Smooth muscle cell (in vitro differentiated cells): ENCODE data around the gene HOXA5. TPM values are rescaled to one million over a fixed set of nuclear protein-coding genes. Genes with fewer than 3 reads are reported as not detected.
A peak's percentile ranks its signal among the peaks of the same experiment; 100 is the strongest.

Experiments used
- DNase-seq: peaks from one replicate; lab custom pipeline; 2025; ENCODE audit not compliant: unreplicated experiment; lab: John Stamatoyannopoulos, UW
- H2AFZ ChIP-seq: fragments of 200-600 bp; sonication (generic); 2 replicates; pipeline ENCODE4 v1.6.0; 2016; ENCODE audit warnings: antibody characterized with exemption, low read depth, mild to moderate bottlenecking
- H3F3A ChIP-seq: fragments of 200-600 bp; sonication (generic); 2 replicates; pipeline ENCODE4 v1.6.0; 2017; ENCODE audit warnings: antibody characterized with exemption, low read depth
- H3K27ac ChIP-seq: fragments of 200-600 bp; sonication (generic); 2 replicates; pipeline ENCODE4 v1.5.1; 2016; ENCODE audit warnings: low read depth, mild to moderate bottlenecking
- H3K27me3 ChIP-seq: fragments of 200-600 bp; sonication (generic); 2 replicates; pipeline ENCODE4 v1.6.1; 2016; ENCODE audit warnings: low read depth, mild to moderate bottlenecking
- H3K36me3 ChIP-seq: fragments of 200-600 bp; sonication (generic); 2 replicates; pipeline ENCODE4 v1.5.1; 2016; ENCODE audit warnings: low read depth
- H3K4me1 ChIP-seq: fragments of 200-600 bp; sonication (generic); 2 replicates; pipeline ENCODE4 v1.5.1; 2016; ENCODE audit warnings: low read depth
- H3K4me2 ChIP-seq: fragments of 200-600 bp; sonication (generic); 2 replicates; pipeline ENCODE4 v1.6.0; 2016; ENCODE audit warnings: mild to moderate bottlenecking
- H3K4me3 ChIP-seq: fragments of 200-600 bp; sonication (generic); 2 replicates; pipeline ENCODE4 v1.5.1; 2016; ENCODE audit warnings: mild to moderate bottlenecking
- H3K79me2 ChIP-seq: fragments of 200-600 bp; sonication (generic); 2 replicates; pipeline ENCODE4 v1.6.0; 2016; ENCODE audit warnings: low read depth, mild to moderate bottlenecking
- H3K9ac ChIP-seq: fragments of 200-600 bp; sonication (generic); 2 replicates; pipeline ENCODE4 v1.6.0; 2016; ENCODE audit warnings: low read depth
- H3K9me3 ChIP-seq: fragments of 200-600 bp; sonication (generic); replicated peaks from 2 replicates; pipeline ENCODE4 v1.5.1; 2016; ENCODE audit warnings: low read depth
- H4K20me1 ChIP-seq: fragments of 200-600 bp; sonication (generic); 2 replicates; pipeline ENCODE4 v1.6.0; 2016; ENCODE audit warnings: low read depth
- CTCF ChIP-seq: fragments of 200-600 bp; sonication (generic); IDR thresholded peaks from 2 replicates; pipeline ENCODE4 v1.5.1; 2017; ENCODE audit warnings: borderline replicate concordance, mild to moderate bottlenecking, antibody characterized with exemption; ENCODE audit not compliant: insufficient read depth, poor library complexity, severe bottlenecking
- WGBS: methylation state at CpG from one replicate; pipeline ENCODE4 v1.1.7; 2016; ENCODE audit warnings: low lambda C conversion rate; 5-methylcytosine and 5-hydroxymethylcytosine counted together
- polyA plus RNA-seq: library from polyadenylated mRNA; unstranded; fragments of >200 nt; fragmentation: Nextera tagmentation; extraction: Ambion mirVana; gene quantifications from 2 replicates; pipeline ENCODE4 v1.2.1, GENCODE V29; 2016
- total RNA-seq: library from RNA; depleted of rRNA; stranded (reverse); fragments of >200 nt; gene quantifications from 2 replicates; pipeline ENCODE4 v1.2.3, GENCODE V29; 2014

HOXA5 gene
- total and polyA plus RNA-seq, 2 experiments from 2014 or later, result 0.98 to 2.1 TPM

- Histone ChIP-seq H4K20me1 (no peaks in the 10 kb centered on the region), H3K27ac (no peak within 1 kb of the TSS), H3K9me3 (no peaks in the 10 kb centered on the region), H3K4me3 (peak within 1 kb of the TSS; percentile 60), H3K79me2 (no peaks in the 10 kb centered on the region), H3K4me2 (peak within 1 kb of the TSS; percentile 88), H2AFZ (peak within 1 kb of the TSS; percentile 94), H3K27me3 (peaks cover 100% of the 10 kb centered on the region), H3K4me1 (peaks cover 7% of the 10 kb centered on the region), H3K36me3 (no peaks in the 10 kb centered on the region), H3F3A (no peaks in the 10 kb centered on the region), H3K9ac (no peak within 1 kb of the TSS)
- no peak for TF ChIP-seq CTCF
- under 1% methylated on average over 29 of the region's 67 CpGs for WGBS
- DNase-seq, result no peak
Measured at GRCh38 chr7:27130540-27131389, 12.7 kb downstream of the HOXA5 start, which contains the start of gene HOXA4. Gene HOXA4 (minus strand): TSS chr7:27130757. CDS start chr7:27130733, 24 bp downstream.

GRCh38 chr7:27129729-27130539, 13.5 kb downstream of the HOXA5 start:
- no peak for DNase-seq
- no peak for TF ChIP-seq CTCF

GRCh38 chr7:27128776-27129728, 14.4 kb downstream of the HOXA5 start:
- no peaks in the 10 kb centered on the region for H3F3A ChIP-seq
- DNase-seq, result no peak
- no peaks in the 10 kb centered on the region for H3K9me3 ChIP-seq
- peaks cover 7% of the 10 kb centered on the region for H3K4me1 ChIP-seq
- no peak for TF ChIP-seq CTCF
- H3K27me3 ChIP-seq, result peaks cover 100% of the 10 kb centered on the region
- H3K4me3 ChIP-seq, result no peak overlapping the region
- H3K79me2 ChIP-seq, result no peaks in the 10 kb centered on the region
- no peak overlapping the region for H2AFZ ChIP-seq
- no peaks in the 10 kb centered on the region for H3K36me3 ChIP-seq
- no peaks in the 10 kb centered on the region for H4K20me1 ChIP-seq
- no peak overlapping the region for H3K9ac ChIP-seq
- no peak overlapping the region for H3K4me2 ChIP-seq
- H3K27ac ChIP-seq, result no peak overlapping the region
- 18% methylated on average over 28 of the region's 28 CpGs for WGBS

More at GRCh38 chr7:27129729-27130539, 13.5 kb downstream of the HOXA5 start:
- Histone ChIP-seq H3K27me3 (peaks cover 100% of the 10 kb centered on the region), H3K9me3 (no peaks in the 10 kb centered on the region), H2AFZ (no peak overlapping the region), H3K4me2 (peak overlapping the region; percentile 88), H3K36me3 (no peaks in the 10 kb centered on the region), H3F3A (no peaks in the 10 kb centered on the region), H3K27ac (no peak overlapping the region), H3K9ac (no peak overlapping the region), H3K4me1 (peaks cover 7% of the 10 kb centered on the region), H3K4me3 (peak overlapping the region; percentile 60), H4K20me1 (no peaks in the 10 kb centered on the region), H3K79me2 (no peaks in the 10 kb centered on the region)
- 2% methylated on average over 37 of the region's 72 CpGs for WGBS
